ENCODE measurements around the gene TLR4. TPM values are rescaled to one million over a fixed set of nuclear protein-coding genes. Genes with fewer than 3 reads are reported as not detected.
A peak's percentile ranks its signal among the peaks of the same experiment; 100 is the strongest.

The TLR4 gene
- polyA plus RNA-seq, 1 experiment = 5.4 TPM

GRCh38 chr9:117733465-117733864 lies 29.3 kb downstream of the TLR4 start:
- H3K4me3 ChIP-seq (ENCODE audit: low read depth, low read length) = no peak overlapping the region
- ChIA-PET POLR2A (no interaction called here), CTCF (interaction anchor here (0.6 to 1.0 kb wide), 2 partner anchors 30 to 71 kb away, joined by 3 read pairs; no protein-coding TSS in a partner anchor)
- no peak for DNase-seq (ENCODE audit: low read depth)
- H3K36me3 ChIP-seq (ENCODE audit: control insufficient read depth, insufficient read depth, low read length) = no peaks in the 10 kb centered on the region
- no peaks in the 10 kb centered on the region for H3K27me3 ChIP-seq (ENCODE audit: control insufficient read depth, insufficient read depth, low read length)
- TF ChIP-seq CTCF (IDR thresholded peaks at IDR 0.05; ENCODE audit: insufficient read depth, low read depth, low read length) = no peak

- H3K4me3 ChIP-seq (ENCODE audit: low read depth, low read length) = no peak overlapping the region
- DNase-seq (ENCODE audit: low read depth) = no peak
- H3K36me3 ChIP-seq (ENCODE audit: control insufficient read depth, insufficient read depth, low read length) = no peaks in the 10 kb centered on the region
- ChIA-PET POLR2A (no interaction called here), CTCF (interaction anchor here (1.0 kb wide), 1 partner anchor 30 kb away, joined by 3 read pairs; no protein-coding TSS in a partner anchor)
- no peaks in the 10 kb centered on the region for H3K27me3 ChIP-seq (ENCODE audit: control insufficient read depth, insufficient read depth, low read length)
- TF ChIP-seq CTCF (IDR thresholded peaks at IDR 0.05; ENCODE audit: insufficient read depth, low read depth, low read length) = no peak
Observed at GRCh38 chr9:117734082-117734481, 29.9 kb downstream of the TLR4 start.

GRCh38 chr9:117734523-117735314 lies 30.5 kb downstream of the TLR4 start:
- DNase-seq (ENCODE audit: low read depth) = peak; percentile 72
- Histone ChIP-seq H3K27me3 (ENCODE audit: control insufficient read depth, insufficient read depth, low read length) (no peaks in the 10 kb centered on the region), H3K36me3 (ENCODE audit: control insufficient read depth, insufficient read depth, low read length) (no peaks in the 10 kb centered on the region), H3K4me3 (ENCODE audit: low read depth, low read length) (no peak overlapping the region)
- no peak for TF ChIP-seq CTCF (IDR thresholded peaks at IDR 0.05; ENCODE audit: insufficient read depth, low read depth, low read length)
- ChIA-PET POLR2A (no interaction called here), CTCF (interaction anchor here (2.1 kb wide), 1 partner anchor 10 kb away, joined by 5 read pairs; no protein-coding TSS in a partner anchor)

- CTCF ChIA-PET = interaction anchor here (0.8 kb wide), 1 partner anchor 26 kb away, joined by 3 read pairs; no protein-coding TSS in a partner anchor
- H3K4me3 ChIP-seq (ENCODE audit: low read depth, low read length) = no peak overlapping the region
- no peak for DNase-seq (ENCODE audit: low read depth)
- no peaks in the 10 kb centered on the region for H3K36me3 ChIP-seq (ENCODE audit: control insufficient read depth, insufficient read depth, low read length)
- no peak for TF ChIP-seq CTCF (IDR thresholded peaks at IDR 0.05; ENCODE audit: insufficient read depth, low read depth, low read length)
- no peaks in the 10 kb centered on the region for H3K27me3 ChIP-seq (ENCODE audit: control insufficient read depth, insufficient read depth, low read length)
- POLR2A ChIA-PET = no interaction called here
Observed at GRCh38 chr9:117737721-117738226, 33.6 kb downstream of the TLR4 start.

- ChIA-PET CTCF (no interaction called here), POLR2A (no interaction called here)
- TF ChIP-seq CTCF (IDR thresholded peaks at IDR 0.05; ENCODE audit: insufficient read depth, low read depth, low read length) = no peak
- no peak for DNase-seq (ENCODE audit: low read depth)
- Histone ChIP-seq H3K4me3 (ENCODE audit: low read depth, low read length) (no peak overlapping the region), H3K27me3 (ENCODE audit: control insufficient read depth, insufficient read depth, low read length) (no peaks in the 10 kb centered on the region; the same call in 1 of the 2 replicates), H3K36me3 (ENCODE audit: control insufficient read depth, insufficient read depth, low read length) (no peaks in the 10 kb centered on the region)
Observed at GRCh38 chr9:117739206-117739605, 35.0 kb downstream of the TLR4 start.
